C4-2B (cell line): ENCODE results near the gene RPRD1A.

ENCODE experiments used
- CTCF ChIP-seq: fragments of 450-650 bp; conservative IDR thresholded peaks from 2 replicates; pipeline ENCODE4 v1.5.1; 2017; ENCODE audit warnings: mild to moderate bottlenecking
- ZFX ChIP-seq: fragments of 450-650 bp; IDR thresholded peaks from 2 replicates; pipeline ENCODE4 v1.6.1; 2017

GRCh38 chr18:36085195-36085594 is 17.8 kb upstream of the RPRD1A start:
- TF ChIP-seq CTCF, result no peak
- no peak for TF ChIP-seq ZFX
